ENCODE data around the gene UGT1A5. TPM values are rescaled to one million over a fixed set of nuclear protein-coding genes. Genes with fewer than 3 reads are reported as not detected.

UGT1A5 gene
- total RNA-seq, 1 donor from 2014 or later = not detected

DNA sequence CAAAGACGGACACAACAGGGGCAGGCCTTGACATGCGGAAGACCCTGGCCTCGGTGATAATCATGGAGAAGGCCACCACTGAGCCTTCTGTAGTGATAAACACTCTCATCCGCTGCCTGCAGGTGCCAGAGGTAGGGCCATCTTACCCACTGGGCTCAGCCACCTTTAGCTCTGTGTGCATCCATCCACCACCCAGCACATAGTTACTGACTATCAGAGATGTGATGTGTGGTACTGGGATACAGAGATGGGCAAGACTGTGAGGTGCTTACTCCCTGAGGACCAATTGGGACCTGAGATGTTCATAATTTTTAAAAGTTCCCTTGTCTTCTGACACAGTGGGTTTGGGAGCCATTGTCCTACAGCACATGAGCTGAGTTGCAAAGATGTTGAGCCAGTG, 67.0 kb downstream of the UGT1A5 start:
- no peak for DNase-seq (ENCODE audit: low read depth)

DNA sequence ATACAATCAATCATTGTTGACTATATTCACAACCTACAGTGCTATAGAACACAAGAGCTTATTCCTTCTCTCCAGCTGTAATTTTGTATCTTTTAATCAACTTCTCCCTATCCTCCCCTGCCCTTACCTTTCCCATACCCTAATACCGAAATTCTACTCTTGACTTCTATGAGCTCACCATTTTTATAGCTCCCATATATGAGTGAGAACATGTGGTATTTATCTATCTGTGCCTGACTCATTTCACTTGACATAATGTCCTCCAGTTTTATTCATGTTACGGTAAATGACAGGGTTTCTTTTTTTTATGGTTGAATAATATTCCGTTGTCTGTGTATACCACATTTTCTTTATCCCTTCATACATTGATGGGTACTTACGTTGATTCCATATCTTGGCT, 68.1 kb downstream of the UGT1A5 start:
- DNase-seq (ENCODE audit: low read depth) = no peak

DNA sequence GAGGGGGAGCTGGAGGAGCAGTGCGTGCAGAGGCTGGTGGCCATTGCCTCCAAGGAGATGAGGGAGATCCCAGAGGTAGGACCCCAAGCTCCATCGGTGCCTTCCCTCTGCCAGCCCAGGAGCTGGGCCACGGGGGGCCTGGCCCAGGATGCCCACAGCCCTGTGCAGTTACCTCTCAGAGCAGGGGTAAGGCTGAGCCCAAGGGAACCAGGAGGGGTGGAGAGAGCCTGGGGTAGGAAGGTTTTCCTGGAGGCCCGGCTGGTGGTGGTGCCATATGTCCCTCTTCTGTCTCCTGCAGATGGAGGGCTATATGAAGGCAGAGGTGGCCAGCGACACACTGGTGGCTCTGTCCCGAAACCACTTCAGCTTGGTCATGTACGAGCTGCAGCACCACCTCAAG, 76.8 kb downstream of the UGT1A5 start:
- no peak for DNase-seq (ENCODE audit: low read depth)

DNA sequence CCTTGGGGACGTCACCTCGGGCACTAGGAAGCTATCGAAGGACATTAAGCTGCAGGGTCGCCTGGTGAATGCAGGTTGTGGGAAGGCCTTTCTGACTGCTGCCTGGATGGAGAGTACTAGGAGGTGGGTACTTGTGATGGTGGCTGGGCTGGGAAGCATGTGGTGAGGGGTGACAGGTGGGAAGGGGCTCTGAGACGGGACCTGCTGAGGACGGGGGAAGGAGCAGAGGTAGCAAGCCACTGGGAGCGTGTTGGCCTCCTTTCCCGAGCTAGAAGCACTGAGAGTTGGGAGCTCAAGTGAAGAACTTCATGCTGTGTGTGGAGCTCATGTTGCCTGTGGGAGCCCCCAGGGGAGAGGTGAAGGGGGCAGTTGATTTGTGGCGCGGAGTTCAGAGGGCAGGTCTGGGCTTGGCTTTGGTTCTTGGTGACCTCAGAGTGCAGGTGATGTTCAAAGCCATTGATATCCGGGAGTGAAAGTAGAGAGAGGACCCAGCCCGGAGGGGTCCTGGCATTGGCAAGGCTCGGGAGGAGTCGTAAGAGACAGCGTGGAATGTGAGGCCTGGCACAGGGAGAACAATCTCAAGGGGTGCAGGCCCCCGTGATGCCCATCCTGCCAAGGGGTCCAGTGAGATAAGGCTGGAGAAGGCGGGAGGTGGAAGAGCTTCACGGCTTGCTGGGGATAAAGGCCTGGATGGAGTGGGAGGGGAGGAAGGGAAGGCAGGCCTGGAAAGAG, 78.6 kb downstream of the UGT1A5 start:
- no peak for DNase-seq (ENCODE audit: low read depth)

DNA sequence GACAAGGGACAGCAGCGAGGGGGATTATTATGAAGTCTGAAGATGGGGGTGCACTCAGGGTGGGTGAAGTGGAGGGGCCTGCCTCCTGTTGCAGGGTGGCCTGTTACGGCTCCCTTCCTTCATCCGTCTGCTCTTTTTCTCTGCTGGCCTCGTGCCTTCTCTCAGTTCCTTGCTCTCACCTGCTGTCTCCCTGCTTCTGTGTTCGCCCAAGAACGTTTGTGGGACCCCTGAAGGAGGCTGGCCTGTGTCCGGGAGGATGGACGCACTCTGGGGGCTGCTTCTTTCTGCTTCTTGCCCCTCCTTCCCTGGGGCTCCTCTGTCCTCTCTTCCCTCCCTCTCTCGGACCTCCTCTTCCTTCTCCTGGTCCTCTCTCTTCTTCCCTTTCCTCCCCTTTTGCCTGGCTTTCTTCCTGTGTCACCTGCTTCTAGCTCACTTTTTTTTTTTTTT, 79.2 kb downstream of the UGT1A5 start:
- DNase-seq (ENCODE audit: low read depth) = no peak

DNA sequence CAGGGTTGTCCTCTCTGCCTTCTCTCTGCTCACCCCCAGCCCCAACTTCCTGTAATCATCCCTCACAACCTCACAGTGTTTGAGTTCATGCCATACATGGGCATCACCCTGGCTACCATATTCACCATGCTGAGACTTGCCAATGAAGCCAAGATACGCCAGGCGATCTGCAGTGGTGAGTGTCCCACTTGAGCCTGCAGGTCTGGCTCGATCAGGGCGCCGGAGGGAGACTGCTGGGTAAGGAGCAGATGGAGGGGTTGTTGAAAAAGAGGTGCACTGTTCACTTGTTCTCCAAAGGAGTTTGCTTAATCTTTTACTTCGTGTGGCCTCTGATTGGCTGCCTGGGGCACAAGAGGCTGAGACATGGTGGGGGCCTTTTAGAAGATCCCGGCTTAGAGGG, 80.0 kb downstream of the UGT1A5 start:
- DNase-seq (ENCODE audit: low read depth) = no peak

DNA sequence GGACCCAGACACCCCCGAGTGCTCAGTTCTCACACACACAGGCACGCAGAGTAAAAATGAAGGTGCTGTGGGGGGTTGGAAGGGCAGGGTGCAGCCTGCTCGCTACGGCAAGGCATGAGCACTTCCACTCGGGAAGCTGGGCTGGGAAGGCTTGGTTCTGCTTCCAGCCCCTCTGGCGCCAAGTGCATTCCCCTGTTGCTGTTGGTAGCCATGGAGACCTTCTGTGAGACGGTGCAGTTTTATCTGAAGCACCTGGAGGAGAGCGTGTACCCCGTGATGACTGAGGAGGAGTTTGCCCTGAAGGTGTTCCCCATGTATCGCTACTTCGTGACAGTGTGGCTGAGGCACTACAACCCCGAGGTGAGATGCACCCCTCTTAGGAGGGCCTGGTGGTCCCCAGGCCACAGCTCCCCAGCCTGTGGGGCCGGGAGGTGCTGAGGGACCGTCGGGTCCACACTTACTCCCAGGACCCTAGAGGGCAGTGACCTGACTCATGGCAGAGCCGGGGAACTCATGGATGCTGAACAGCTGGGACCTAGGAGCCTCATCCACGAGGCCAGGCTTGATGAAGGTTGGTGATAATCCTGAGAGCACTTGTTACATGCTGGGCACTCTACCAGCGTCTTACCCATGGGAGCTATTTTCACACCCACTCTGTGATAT, 80.9 kb downstream of the UGT1A5 start:
- no peak for DNase-seq (ENCODE audit: low read depth)

DNA sequence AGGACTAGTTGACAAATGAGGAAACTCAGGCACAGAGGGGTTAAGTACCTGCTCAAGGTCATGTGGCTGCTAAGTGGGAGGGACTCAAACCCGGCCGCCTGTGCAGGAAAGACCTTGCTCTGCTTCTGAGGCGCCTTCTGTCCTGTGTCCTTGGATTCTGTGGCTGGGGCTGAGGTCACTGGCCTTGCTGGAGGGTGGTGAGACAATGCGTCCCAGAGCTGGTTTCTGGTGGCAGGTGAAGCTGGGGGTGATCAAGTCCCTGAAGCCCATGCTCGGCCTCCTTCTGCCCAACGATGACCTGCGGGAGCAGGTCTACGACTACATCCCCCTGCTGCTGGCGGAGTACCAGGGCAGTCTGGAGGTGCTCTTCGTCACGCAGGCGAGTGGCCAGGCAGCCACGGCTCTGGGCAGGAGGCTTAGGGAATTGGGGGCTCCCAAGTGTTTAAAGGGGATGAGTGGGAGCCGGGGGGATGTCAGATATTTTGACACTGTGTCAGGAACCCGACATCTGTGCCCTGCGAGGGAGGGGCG, 81.5 kb downstream of the UGT1A5 start:
- DNase-seq (ENCODE audit: low read depth) = no peak

DNA sequence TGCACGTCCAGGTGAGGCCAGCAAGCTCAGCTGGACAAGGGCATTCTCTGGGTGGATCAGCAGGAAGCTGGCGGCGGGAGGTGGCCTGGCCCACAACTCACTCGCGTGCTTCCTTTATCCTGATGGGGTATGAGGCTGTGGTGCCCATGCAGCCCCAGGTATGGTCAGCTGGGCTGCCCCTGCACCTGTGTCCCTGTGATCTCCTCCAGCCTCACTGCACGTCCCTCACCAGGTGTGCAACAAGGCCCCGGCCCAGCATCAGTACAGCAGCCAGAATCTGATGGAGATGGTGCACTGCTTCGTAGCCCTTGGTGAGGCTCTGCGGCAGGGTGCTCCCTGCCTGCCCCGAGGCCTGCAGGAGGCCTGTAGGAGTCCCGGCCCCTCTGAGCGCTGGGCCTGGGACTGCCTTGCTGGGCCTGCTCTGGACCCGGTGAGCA, 83.0 kb downstream of the UGT1A5 start:
- no peak for DNase-seq (ENCODE audit: low read depth)

DNA sequence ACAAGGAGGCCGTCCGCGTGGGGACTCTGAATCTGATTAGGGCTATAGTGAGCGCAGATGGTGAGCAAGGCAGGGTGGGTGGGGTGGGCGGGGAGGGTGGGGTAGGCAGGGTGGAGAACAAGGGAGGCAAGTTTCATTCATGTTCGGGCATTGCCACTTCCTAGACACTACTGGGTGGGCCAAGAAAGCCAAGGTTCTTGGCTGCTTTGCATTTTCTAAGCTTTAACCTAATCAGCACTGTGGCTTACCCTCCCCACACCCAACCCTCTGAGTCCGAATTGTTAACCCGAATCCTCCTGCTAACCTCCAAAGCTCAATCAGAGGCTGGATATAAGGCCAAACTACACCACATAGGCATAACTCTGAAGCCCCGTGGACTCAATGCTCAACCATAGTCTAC, 83.5 kb downstream of the UGT1A5 start:
- no peak for DNase-seq (ENCODE audit: low read depth)

DNA sequence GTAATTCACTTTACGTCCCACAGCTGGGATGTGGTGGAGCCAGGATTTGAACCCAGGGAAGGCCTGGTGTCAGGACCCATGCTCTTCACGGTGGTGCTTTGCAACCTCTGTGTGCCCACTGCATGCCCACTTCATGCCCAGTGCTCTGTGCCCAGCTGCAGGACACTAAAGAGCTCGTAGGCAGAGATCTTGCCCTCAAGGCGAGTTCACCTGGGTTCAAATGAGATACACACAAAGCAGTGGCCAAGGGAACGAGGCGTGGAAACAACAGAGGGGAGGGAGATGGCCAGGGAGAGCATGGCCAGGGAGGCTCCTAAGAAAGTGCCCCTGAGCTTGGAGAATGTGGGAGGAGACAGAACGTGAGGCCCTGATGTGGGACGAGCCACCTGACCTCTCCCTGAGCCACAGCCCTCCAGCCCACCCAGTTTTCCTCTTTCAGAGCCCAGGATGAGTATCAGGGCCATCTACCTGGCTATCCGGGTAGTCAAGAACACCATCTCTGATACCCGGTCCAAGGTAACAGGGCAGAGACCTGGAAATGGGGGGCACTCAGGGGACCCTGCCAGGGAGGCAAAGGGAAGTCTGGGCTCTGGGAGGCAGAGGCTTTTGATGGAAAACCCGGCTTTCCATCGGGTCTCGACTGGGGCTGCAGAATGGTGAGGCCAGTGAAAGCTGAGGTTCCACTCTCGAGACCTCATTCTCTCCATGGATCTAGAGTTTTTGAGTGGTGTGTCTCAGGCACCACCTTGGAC, 85.8 kb downstream of the UGT1A5 start:
- DNase-seq (ENCODE audit: low read depth) = no peak

DNA sequence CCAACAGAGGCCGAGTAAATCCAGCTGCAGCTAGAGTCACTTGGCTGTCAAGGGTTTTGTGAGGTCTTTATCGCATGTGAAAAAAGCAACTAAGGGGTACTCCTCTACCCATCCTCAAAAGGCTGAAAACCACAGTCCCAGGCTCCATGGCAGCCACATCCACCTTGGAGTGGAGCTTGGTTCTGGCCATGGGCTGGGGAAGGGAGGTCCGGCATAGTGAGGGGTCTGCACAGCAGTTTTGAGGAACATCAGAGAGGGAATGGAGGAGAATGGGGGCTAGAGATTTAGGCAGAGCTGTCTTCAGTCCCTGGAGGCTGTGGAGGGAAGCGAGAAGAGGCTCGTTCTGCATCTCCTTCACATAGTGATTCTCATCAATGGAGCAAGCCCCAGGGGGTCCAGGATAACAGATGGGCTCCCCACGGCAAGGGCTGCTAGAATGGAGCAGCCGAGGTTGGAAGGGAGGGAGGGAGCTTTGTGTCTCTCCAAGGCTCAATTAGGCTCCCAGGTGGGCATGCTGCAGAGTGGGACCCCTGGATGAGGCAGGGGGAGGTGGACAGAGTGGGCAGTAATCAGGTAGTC, 86.5 kb downstream of the UGT1A5 start:
- DNase-seq (ENCODE audit: low read depth) = no peak

DNA sequence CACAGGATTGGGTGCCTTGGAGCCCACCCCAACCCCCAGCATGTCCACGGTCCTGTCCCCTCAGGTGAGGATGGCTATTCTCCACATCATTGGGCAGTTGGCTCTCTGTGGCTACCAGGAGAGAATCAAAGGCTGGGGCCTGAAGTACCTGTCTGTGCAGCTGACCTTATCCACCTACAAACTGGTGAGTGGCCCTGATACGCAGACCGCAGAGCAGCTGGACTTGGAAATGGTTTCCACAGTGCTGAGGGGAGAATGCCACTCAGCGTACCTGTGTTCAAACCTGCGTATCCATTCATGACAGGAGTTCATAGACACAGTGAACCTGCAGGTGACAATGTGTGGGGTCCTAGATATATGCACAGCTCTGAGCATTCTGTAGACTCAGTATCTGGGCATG, 87.0 kb downstream of the UGT1A5 start:
- no peak for DNase-seq (ENCODE audit: low read depth)

DNA sequence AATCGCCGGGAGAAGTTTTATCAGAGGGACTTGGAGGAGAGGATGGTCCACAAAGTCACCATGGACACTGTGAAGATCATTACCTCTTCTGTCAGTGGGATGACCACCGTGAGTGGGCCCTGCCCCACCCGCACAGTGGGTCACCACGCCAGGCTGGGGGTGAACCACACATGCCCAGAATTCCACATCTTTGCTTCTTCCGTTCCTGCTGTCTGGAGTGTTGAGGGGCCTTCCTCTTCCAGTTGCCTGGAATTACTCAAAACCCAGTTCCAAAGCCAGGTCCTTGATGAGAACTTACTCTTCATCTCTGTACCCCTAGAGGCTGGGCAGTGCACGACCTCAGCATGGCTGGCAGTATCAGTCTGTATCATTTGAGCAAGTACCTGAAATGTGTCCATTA, 87.5 kb downstream of the UGT1A5 start:
- DNase-seq (ENCODE audit: low read depth) = no peak

DNA sequence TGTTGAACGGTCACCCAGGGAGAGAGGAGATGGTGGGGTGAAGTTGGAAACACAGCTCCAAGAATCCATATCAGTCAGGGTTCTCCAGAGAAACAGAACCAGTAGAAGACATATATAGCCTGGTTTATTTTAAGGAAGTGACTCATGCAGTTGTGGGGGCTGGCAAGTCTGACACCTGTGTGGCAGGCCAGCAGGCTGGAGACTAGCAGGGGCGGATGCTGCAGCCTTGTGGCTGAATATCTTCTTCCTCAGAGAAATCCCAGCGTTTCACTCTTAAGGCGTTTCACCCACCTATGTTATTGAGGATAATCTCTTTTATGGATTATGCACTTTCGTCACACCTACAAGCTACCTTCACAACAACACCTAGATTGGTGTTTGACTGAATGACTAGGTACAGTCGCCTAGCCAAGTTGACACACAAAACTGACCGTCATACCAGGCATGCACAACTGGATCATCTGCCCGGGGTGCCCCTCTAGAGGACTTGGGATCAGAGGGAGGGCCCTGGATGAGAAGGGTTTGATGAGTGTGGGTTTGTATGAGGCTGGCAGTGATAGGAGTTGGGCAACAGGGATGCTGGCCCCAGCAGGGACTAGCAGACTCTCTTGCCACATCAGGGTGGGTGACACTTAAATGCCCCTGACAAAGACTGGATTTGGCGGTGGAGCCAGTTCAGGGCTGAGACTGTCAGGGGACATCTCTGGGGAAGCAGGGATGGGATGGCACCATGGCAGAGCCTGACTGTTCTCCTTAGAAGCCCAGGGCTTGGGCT, 88.8 kb downstream of the UGT1A5 start:
- DNase-seq (ENCODE audit: low read depth) = peak; percentile 45

DNA sequence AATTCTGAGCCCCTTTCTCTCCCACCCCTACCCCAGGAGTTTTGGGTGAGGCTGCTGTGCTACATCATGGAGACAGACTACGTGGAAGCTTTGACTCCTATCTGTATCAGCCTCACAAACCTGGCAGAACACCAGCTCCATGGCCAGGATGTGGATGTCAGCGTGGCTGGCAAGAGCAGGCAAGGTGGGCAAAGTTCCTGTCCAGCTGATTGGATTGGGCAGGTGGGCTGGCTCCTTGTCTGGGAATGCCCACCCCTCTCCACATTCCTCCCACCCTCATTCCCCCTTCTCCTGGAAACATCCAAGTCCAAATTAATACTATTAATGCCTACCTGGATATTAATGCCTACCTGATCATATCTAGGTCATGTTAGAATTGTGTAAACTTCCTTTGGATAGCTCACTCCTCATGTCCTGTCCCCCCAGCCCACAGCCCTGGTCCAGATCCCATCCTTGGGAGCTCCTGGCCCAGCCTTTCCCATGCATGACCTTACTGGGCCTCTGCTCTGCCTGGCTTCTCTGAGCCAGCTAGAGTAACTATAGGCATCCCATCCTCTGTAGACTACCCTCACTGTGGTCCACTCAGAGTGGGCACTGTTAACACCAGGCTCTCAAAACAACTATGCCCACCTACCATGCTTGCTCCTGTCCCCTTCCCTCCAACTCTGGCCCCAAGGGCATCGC, 89.6 kb downstream of the UGT1A5 start:
- no peak for DNase-seq (ENCODE audit: low read depth)

DNA sequence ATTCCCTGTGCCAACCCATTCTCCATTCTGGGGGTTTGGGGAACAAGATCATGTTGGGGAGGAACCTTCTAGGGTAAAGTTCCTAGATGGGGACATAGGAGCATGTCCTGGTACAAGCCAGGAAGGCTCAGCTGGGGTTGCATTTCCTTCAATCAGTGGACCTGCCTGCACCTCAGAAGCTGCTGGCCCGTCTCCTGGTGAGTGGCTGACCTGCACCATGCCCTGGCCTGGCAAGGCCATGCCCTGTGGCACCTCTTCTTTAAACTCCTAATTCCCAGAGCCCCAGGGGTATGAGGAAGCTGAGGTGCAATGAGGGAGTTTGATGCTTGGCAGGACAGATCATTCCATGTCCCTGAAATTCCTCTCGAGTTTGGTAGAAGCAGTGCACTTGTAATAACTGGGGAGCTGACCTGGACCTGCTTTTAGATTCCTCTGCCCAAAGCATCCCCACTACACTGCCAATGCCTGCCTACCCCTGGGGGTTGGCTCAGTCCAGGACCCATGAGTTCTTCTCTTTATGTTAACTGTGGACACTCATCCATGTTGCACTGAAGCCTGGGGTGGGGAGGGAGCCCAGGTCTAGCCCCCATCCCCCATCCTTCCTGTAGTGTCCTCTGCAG, 90.7 kb downstream of the UGT1A5 start:
- DNase-seq (ENCODE audit: low read depth) = no peak

DNA sequence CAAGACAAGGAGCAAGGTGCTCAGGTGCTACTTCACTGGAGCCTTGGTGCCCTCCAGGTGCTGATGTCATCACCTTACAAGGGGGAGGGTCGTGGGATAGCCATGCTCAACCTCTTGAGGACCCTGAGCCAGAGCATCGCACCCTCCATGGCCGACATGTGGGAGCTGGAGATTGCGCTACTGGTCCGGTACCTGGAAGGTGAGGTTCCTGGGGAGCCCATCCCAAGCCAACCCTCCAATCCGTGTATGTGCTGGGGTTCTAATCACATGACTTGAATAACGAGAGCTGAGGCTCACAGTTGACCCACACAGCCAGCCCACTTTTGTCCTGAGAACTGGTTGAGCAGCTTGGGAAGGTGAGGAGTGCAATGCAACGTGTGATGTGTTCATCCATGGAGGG, 91.3 kb downstream of the UGT1A5 start:
- no peak for DNase-seq (ENCODE audit: low read depth)

DNA sequence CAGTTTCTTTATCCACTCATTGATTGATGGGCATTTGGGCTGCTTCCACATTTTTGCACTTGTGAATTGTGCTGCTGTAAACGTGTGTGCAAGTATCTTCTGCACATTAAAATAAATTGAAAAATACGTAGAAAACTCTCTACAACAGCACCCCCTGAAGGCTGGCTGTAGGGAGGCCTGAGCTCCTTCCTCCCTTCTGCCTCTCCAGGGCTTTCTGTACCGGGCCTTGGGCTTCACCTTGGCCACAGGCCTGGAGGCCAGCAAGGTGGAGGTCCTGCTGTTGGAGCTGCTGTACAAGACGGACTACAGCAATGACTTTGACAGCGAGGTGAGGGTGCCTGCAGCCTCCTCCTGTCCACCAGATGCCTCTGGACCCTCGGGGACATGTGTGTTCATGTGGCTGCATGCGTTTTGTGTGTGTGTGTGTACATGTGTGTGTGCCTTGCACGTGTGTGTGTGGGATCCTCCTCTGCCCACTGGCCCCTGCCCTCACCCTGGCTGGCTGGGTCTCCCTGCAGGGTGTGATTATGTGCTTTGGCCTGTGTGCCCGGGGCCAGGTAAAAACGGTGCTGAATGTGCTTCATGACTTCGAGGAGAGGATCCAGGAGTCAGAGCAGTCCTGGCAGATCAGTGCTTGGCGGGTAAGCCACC, 94.6 kb downstream of the UGT1A5 start:
- no peak for DNase-seq (ENCODE audit: low read depth)

Data from myocyte (in vitro differentiated cells).